ENCODE measurements around the gene CACNA1E.

GRCh38 chr1:181440510-181440909, 42.8 kb upstream of the CACNA1E start:
- no peak for TF ChIP-seq CTCF (IDR thresholded peaks at IDR 0.05 in 4 of 5, conservative IDR thresholded peaks at IDR 0.05 in 1 of 5)
- no peak for TF ChIP-seq POLR2A (IDR thresholded peaks at IDR 0.05)

Measured in gastrocnemius medialis (tissue), 4 donors.